K562 (cell line): ENCODE data around the gene CHN1. TPM values are rescaled to one million over a fixed set of nuclear protein-coding genes. Genes with fewer than 3 reads are reported as not detected.

Experiments
- ATAC-seq: fragments of 200-7000 bp; cut with Tn5 transposase; 3 replicates; pipeline ENCODE4 v1.9.1; 2020; ENCODE audit warnings: moderate library complexity
- BruUV-seq: library from RNA; stranded (reverse); fragments of 400-500 nt; replicated peaks from 2 replicates; lab custom pipeline; 2021; lab: Mats Ljungman, UMichigan
- CTCF ChIA-PET: fragments of 300-600 bp; formaldehyde crosslinking; extraction: SDS; loops from one replicate; lab custom pipeline; 2021; ENCODE audit warnings: low intra/inter-chr PET ratio; lab: Yijun Ruan, JAX
- POLR2A ChIA-PET: fragments of 300-600, 350-650 bp; sonication (Branson Sonifier 250); formaldehyde crosslinking; extraction: SDS; loops from one replicate; lab custom pipeline; 2021; ENCODE audit warnings: antibody characterized with exemption, inconsistent platforms; lab: Yijun Ruan, JAX
- DNase-seq, 4 experiments: peaks; one replicate each; pipeline versions ENCODE4 v3.0.0 to v3.0.0-alpha.2; 2011 to 2018; ENCODE audit warnings: low spot score in 3 of 4, mixed read lengths in 3 of 4; ENCODE audit errors: extremely low read depth in 1 of 4
- FAIRE-seq: peaks from 2 replicates; lab custom pipeline; 2011; peaks lifted over from hg19 to GRCh38; lab: Jason Lieb, UNC
- H2AFZ ChIP-seq: 2 replicates; pipeline ENCODE4 v1.6.0; 2011; ENCODE audit warnings: low read depth, low read length, control low read depth, inconsistent platforms
- H3K27ac ChIP-seq: fragments of 200-600 bp; 3 replicates; pipeline ENCODE4 v1.8.0; 2011; ENCODE audit warnings: low read depth, mild to moderate bottlenecking, control low read depth, inconsistent platforms, low read length, moderate library complexity, mixed read lengths; ENCODE audit errors: extremely low read depth
- H3K27me3 ChIP-seq, 2 experiments: fragments of 300-600 bp in 1 of 2; 2 replicates in 1 of 2; 3 replicates in 1 of 2; pipeline versions ENCODE4 v1.6.0 to v1.8.0; 2011; ENCODE audit warnings: inconsistent platforms in 2 of 2, low read length in 2 of 2, mild to moderate bottlenecking in 1 of 2, mixed read lengths in 1 of 2, moderate library complexity in 1 of 2; ENCODE audit not compliant: control insufficient read depth in 2 of 2, insufficient read depth in 2 of 2
- H3K36me3 ChIP-seq: fragments of 300-600 bp; 3 replicates; pipeline ENCODE4 v1.8.0; 2011; ENCODE audit warnings: mild to moderate bottlenecking, low read length, inconsistent platforms; ENCODE audit not compliant: control insufficient read depth, insufficient read depth
- H3K4me1 ChIP-seq, 2 experiments: fragments of 200-600 bp in 1 of 2; replicated peaks in 1 of 2; 2 replicates in 1 of 2; 3 replicates in 1 of 2; pipeline versions ENCODE4 v1.5.1 to v1.8.0; 2011; ENCODE audit warnings: inconsistent platforms in 2 of 2, low read length in 2 of 2, mild to moderate bottlenecking in 1 of 2, mixed read lengths in 1 of 2, moderate library complexity in 1 of 2; ENCODE audit not compliant: control insufficient read depth in 2 of 2, insufficient read depth in 2 of 2
- H3K4me2 ChIP-seq: 2 replicates; pipeline ENCODE4 v1.6.1; 2011; ENCODE audit warnings: low read length, control low read depth, inconsistent platforms, mixed read lengths; ENCODE audit not compliant: insufficient read depth
- H3K4me3 ChIP-seq: fragments of 200-600 bp; sonication (generic), shearing (Covaris generic); 2 replicates; pipeline ENCODE4 v1.5.1; 2016; ENCODE audit warnings: control low read depth, inconsistent platforms
- H3K79me2 ChIP-seq: fragments of 200-600 bp; 3 replicates; pipeline ENCODE4 v1.8.0; 2011; ENCODE audit warnings: low read length, inconsistent platforms; ENCODE audit not compliant: control insufficient read depth, insufficient read depth
- H3K9ac ChIP-seq, 2 experiments: 2 replicates each; pipeline versions ENCODE4 v1.6.0 to v1.6.1; 2011; ENCODE audit warnings: low read depth in 2 of 2, low read length in 2 of 2, control low read depth in 1 of 2, inconsistent platforms in 1 of 2, mild to moderate bottlenecking in 1 of 2, mixed read lengths in 1 of 2; ENCODE audit not compliant: insufficient read depth in 1 of 2
- H3K9me1 ChIP-seq: one replicate; pipeline ENCODE4 v1.6.0; 2011; ENCODE audit warnings: inconsistent platforms, mild to moderate bottlenecking, low read length, moderate library complexity; ENCODE audit not compliant: control insufficient read depth, insufficient read depth
- H3K9me3 ChIP-seq: replicated peaks from 2 replicates; pipeline ENCODE4 v1.5.1; 2011; ENCODE audit warnings: low read depth, low read length, inconsistent platforms; ENCODE audit not compliant: control insufficient read depth, insufficient read depth
- H4K20me1 ChIP-seq: replicated peaks from 2 replicates; pipeline ENCODE4 v1.6.1; 2011; ENCODE audit warnings: low read length, inconsistent platforms, mixed read lengths; ENCODE audit not compliant: control insufficient read depth, insufficient read depth
- CBX2 ChIP-seq: fragments of 200-600 bp; sonication (generic); IDR thresholded peaks from one replicate; pipeline ENCODE4 v1.6.1; 2012; ENCODE audit warnings: mild to moderate bottlenecking, low read length, inconsistent platforms; ENCODE audit not compliant: insufficient read depth, poor library complexity, severe bottlenecking
- COPS2 ChIP-seq: fragments of 450-650 bp; conservative IDR thresholded peaks from 2 replicates; pipeline ENCODE4 v1.6.1; 2016; ENCODE audit warnings: mild to moderate bottlenecking, moderate library complexity
- FIP1L1 ChIP-seq: fragments of 200-400 bp; formaldehyde crosslinking; IDR thresholded peaks from 2 replicates; pipeline ENCODE4 v1.6.1; 2018; ENCODE audit warnings: mild to moderate bottlenecking, low read depth, low read length; ENCODE audit not compliant: poor library complexity, severe bottlenecking
- FOXA3 ChIP-seq, 2 experiments: fragments of 450-650 bp in 1 of 2; sonication (generic) in 1 of 2; formaldehyde crosslinking; IDR thresholded peaks in 1 of 2; conservative IDR thresholded peaks in 1 of 2; 2 replicates each; pipeline versions ENCODE4 v1.4.0 to v1.8.0; 2020 to 2022; ENCODE audit warnings: mild to moderate bottlenecking in 2 of 2, missing genetic modification reagents in 1 of 2
- TBP ChIP-seq: optimal IDR thresholded peaks from 2 replicates; pipeline ENCODE3; 2011; ENCODE audit warnings: low read depth, low read length, improper control_type of control experiment
- WGBS: fragments of 100-300 bp; shearing (Covaris generic); methylation state at CpG from one replicate; pipeline ENCODE4 v1.1.6; 2016; ENCODE audit warnings: low coverage, mixed read lengths; ENCODE audit not compliant: insufficient coverage; ENCODE audit errors: missing lambda C conversion rate; 5-methylcytosine and 5-hydroxymethylcytosine counted together
- in situ Hi-C: fragments of 300-500 bp; cut with MboI; formaldehyde crosslinking; loops from 4 replicates; pipeline ENCODE4 v1.15.0; 2018; ENCODE audit warnings: inconsistent platforms, mixed read lengths
- intact Hi-C: fragments of 100-400 bp; cut with micrococcal nuclease; formaldehyde crosslinking; loops from 2 replicates; pipeline ENCODE4 v1.14.2; 2022
- polyA plus RNA-seq, 8 experiments: library from polyadenylated mRNA; depleted of rRNA in 4 of 8; stranded (reverse) in 5 of 8; unstranded in 3 of 8; fragments of >200 nt; fragmentation: Nextera tagmentation in 2 of 8; fragmentation: Illumina TruSeq in 1 of 8; extraction: Ambion mirVana in 2 of 8; extraction: Trizol in 1 of 8; gene quantifications; 2 replicates each; pipeline versions ENCODE4 v1.2.1 to v1.2.3, GENCODE V29; 2011 to 2014; ENCODE audit warnings: inconsistent platforms in 1 of 8, missing spikeins in 1 of 8
- total RNA-seq, 7 experiments: library from RNA; depleted of rRNA in 6 of 7; stranded (reverse); fragments of >200 nt in 6 of 7; fragmentation: Illumina TruSeq in 2 of 7; extraction: Trizol in 2 of 7; gene quantifications; 2 replicates each; pipeline versions ENCODE4 v1.2.1 to v1.2.3, GENCODE V29; 2011 to 2021; ENCODE audit warnings: low replicate concordance in 1 of 7

CHN1 gene
- total and polyA plus RNA-seq, 9 of the 15 experiments (the other 6 are each of a cell fraction or from before 2014, with no cell fraction given), result 0.17 to 2.0 (median 0.87) TPM

DNA sequence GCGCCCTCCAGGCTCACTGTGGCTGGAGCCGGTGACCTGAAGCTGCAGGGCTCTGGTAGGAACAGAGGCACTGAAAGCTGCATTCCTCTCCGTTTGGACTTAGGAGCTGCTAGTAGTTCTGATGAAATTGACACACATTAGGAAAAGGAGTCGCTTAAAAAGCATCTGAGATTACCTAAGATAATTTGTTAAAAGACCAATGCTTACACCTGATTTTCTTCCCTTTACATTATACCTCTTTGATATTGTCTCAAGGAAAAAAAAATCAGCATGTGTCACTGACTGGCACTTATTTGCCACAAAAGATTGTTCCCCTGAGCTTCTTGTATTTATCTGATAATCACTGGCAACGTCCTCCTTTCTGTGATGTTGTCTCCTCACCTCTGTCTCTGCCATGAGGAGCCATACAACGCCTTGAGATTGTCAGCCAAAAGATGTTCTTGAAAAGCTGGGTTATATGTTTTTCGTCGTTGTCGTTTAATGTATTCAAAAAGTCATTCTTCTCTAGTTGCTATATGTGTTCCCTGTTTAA lies 618 bp upstream of the CHN1 start:
- intact Hi-C loops, result no loop called here
- CTCF ChIA-PET, result no interaction called here
- WGBS, result 3% methylated on average over 9 of the region's 9 CpGs
- no peak; the same call in 2 of the 3 replicates for ATAC-seq
- no peaks in the 10 kb centered on the region for H3K9me1 ChIP-seq
- TF ChIP-seq FOXA3 (CRISPR knock-in tag; conservative IDR thresholded peaks at IDR 0.05 in 1 of 2, IDR thresholded peaks at IDR 0.05 in 1 of 2) (no peak), TBP (no peak), FIP1L1 (no peak), COPS2 (no peak), CBX2 (peak; percentile 74)
- TF ChIP-seq, all 486 proteins: peak for 1
- in situ Hi-C loops, result no loop called here
- POLR2A ChIA-PET, result interaction anchor here (0.6 to 0.8 kb wide), 3 partner anchors 14 to 457 kb away, joined by 3 read pairs; no protein-coding TSS in a partner anchor
- Histone ChIP-seq H3K9me3 (no peaks in the 10 kb centered on the region), H4K20me1 (no peaks in the 10 kb centered on the region; the same call in 1 of the 2 replicates), H3K79me2 (no peaks in the 10 kb centered on the region), H3K36me3 (no peaks in the 10 kb centered on the region), H3K27ac (no peak overlapping the region), H3K4me2 (peak overlapping the region; percentile 51; the same call in 1 of the 2 replicates), H3K27me3 (peaks cover 33 to 42% of the 10 kb centered on the region in 2 experiments), H3K9ac (0 out of 4 replicates have a peak overlapping the region, but pooled peaks of 1 of the 2 experiments have one; percentile 31), H2AFZ (no peak overlapping the region; the same call in 1 of the 2 replicates), H3K4me1 (peaks cover 4 to 12% of the 10 kb centered on the region in 2 experiments; a peak in 3 of 5 replicates), H3K4me3 (peak overlapping the region; percentile 36; the same call in 1 of the 2 replicates)
- FAIRE-seq (no peak), DNase-seq (no peak)
- BruUV-seq, result no TSS peak
